HL-60 (cell line): ENCODE measurements around the gene AXIN1.

Source experiments
- POLR2AphosphoS5 ChIP-seq: IDR thresholded peaks from 2 replicates; pipeline ENCODE4 v1.6.1; 2012; ENCODE audit warnings: low read depth
- TF ChIP-seq, protein P1 (sequence below): IDR thresholded peaks from one replicate; pipeline ENCODE4 v1.5.1; 2011; ENCODE audit warnings: low read length, control low read depth, inconsistent platforms; ENCODE audit not compliant: insufficient read depth
- TF ChIP-seq, protein P2 (sequence below): IDR thresholded peaks from 2 replicates; pipeline ENCODE4 v1.6.1; 2012; ENCODE audit warnings: low read depth; ENCODE audit not compliant: insufficient replicate concordance

DNA sequence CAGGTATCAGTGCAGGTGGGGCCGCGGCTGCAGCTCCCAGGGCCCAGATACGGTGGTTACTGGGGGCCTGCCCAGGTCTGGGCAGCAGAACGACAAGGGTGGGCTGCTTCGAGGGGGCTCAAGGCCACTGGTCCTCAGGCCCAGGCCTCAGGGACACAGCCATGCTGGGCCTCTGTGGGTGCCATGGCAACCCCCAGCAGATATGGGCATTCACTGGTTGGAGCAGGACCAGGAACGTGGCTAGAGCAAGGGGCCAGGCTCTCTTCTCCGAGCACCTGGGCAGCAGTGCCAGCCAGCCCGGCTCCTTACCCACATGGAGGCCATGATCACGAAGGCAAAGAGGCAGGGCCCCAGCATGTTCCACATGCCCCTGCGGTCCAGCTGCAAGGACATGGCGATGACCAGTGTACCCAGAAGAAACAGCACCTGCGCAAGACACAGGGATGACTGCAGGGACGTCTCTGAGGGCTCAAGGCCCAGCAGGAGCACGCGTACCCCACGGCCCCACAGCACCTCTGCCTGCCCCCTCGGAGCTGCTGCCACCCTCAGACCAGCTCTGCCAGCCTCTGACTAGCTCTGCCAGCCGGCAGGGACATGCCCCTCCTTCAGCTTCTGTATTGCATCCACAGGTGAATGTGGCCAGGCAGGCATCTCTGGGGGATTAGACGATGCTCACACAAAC lies 19.9 kb upstream of the AXIN1 start:
- TF ChIP-seq, protein P1, sequence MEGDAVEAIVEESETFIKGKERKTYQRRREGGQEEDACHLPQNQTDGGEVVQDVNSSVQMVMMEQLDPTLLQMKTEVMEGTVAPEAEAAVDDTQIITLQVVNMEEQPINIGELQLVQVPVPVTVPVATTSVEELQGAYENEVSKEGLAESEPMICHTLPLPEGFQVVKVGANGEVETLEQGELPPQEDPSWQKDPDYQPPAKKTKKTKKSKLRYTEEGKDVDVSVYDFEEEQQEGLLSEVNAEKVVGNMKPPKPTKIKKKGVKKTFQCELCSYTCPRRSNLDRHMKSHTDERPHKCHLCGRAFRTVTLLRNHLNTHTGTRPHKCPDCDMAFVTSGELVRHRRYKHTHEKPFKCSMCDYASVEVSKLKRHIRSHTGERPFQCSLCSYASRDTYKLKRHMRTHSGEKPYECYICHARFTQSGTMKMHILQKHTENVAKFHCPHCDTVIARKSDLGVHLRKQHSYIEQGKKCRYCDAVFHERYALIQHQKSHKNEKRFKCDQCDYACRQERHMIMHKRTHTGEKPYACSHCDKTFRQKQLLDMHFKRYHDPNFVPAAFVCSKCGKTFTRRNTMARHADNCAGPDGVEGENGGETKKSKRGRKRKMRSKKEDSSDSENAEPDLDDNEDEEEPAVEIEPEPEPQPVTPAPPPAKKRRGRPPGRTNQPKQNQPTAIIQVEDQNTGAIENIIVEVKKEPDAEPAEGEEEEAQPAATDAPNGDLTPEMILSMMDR, result no peak
- no peak for TF ChIP-seq POLR2AphosphoS5
- TF ChIP-seq, protein P2, sequence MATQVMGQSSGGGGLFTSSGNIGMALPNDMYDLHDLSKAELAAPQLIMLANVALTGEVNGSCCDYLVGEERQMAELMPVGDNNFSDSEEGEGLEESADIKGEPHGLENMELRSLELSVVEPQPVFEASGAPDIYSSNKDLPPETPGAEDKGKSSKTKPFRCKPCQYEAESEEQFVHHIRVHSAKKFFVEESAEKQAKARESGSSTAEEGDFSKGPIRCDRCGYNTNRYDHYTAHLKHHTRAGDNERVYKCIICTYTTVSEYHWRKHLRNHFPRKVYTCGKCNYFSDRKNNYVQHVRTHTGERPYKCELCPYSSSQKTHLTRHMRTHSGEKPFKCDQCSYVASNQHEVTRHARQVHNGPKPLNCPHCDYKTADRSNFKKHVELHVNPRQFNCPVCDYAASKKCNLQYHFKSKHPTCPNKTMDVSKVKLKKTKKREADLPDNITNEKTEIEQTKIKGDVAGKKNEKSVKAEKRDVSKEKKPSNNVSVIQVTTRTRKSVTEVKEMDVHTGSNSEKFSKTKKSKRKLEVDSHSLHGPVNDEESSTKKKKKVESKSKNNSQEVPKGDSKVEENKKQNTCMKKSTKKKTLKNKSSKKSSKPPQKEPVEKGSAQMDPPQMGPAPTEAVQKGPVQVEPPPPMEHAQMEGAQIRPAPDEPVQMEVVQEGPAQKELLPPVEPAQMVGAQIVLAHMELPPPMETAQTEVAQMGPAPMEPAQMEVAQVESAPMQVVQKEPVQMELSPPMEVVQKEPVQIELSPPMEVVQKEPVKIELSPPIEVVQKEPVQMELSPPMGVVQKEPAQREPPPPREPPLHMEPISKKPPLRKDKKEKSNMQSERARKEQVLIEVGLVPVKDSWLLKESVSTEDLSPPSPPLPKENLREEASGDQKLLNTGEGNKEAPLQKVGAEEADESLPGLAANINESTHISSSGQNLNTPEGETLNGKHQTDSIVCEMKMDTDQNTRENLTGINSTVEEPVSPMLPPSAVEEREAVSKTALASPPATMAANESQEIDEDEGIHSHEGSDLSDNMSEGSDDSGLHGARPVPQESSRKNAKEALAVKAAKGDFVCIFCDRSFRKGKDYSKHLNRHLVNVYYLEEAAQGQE, result no peak
